ENCODE measurements around the gene UGT1A9. TPM values are rescaled to one million over a fixed set of nuclear protein-coding genes. Genes with fewer than 3 reads are reported as not detected.

UGT1A9 gene
- total and polyA plus RNA-seq, 7 donors: not detected

- 72 to 84% (median 74%) methylated on average over 17 of the region's 17 CpGs for WGBS, 3 donors
- no peaks in the 10 kb centered on the region for H3K9me3 ChIP-seq
- no peak overlapping the region for H3K27ac ChIP-seq
- no peak for TF ChIP-seq CTCF (IDR thresholded peaks at IDR 0.05)
- H3K27me3 ChIP-seq (ENCODE audit: insufficient read depth in 3 of 3, low read length in 2 of 3): peaks cover 0 to 4% (median 0%) of the 10 kb centered on the region in 3 donors
- DNase-seq: no peak
- H3K4me1 ChIP-seq: no peaks in the 10 kb centered on the region
- ATAC-seq: no peak
- no peak overlapping the region for H3K4me3 ChIP-seq
- intact Hi-C loops (cut with DNase I): no loop called here
- H3K36me3 ChIP-seq (ENCODE audit: insufficient read depth in 1 of 2, low read depth in 1 of 2): no peaks in the 10 kb centered on the region
These were observed 147.2 kb downstream of the UGT1A9 start for GRCh38 chr2:233818639-233819621.

- TF ChIP-seq CTCF (IDR thresholded peaks at IDR 0.05): no peak
- ATAC-seq: no peak
- DNase-seq: no peak
- no peak overlapping the region for H3K4me3 ChIP-seq
- H3K36me3 ChIP-seq (ENCODE audit: insufficient read depth in 1 of 2, low read depth in 1 of 2): no peaks in the 10 kb centered on the region
- no peaks in the 10 kb centered on the region for H3K9me3 ChIP-seq
- H3K27me3 ChIP-seq (ENCODE audit: insufficient read depth in 3 of 3, low read length in 2 of 3): peaks cover 0 to 4% (median 0%) of the 10 kb centered on the region in 3 donors
- intact Hi-C loops (cut with DNase I): no loop called here
- H3K4me1 ChIP-seq: no peaks in the 10 kb centered on the region
- WGBS, 3 donors: 64 to 75% (median 73%) methylated on average over 16 to 18 of the region's 18 CpGs
- no peak overlapping the region for H3K27ac ChIP-seq
These were observed 148.4 kb downstream of the UGT1A9 start for GRCh38 chr2:233819884-233820773.

- intact Hi-C loops (cut with DNase I): no loop called here
- Histone ChIP-seq H3K4me1 (no peaks in the 10 kb centered on the region), H3K4me3 (no peak overlapping the region), H3K27ac (no peak overlapping the region), H3K27me3 (ENCODE audit: insufficient read depth in 3 of 3, low read length in 2 of 3) (peaks cover 0 to 4% (median 0%) of the 10 kb centered on the region in 3 donors), H3K36me3 (ENCODE audit: insufficient read depth in 1 of 2, low read depth in 1 of 2) (no peaks in the 10 kb centered on the region), H3K9me3 (no peaks in the 10 kb centered on the region)
- no peak for TF ChIP-seq CTCF (IDR thresholded peaks at IDR 0.05)
- DNase-seq (no peak), ATAC-seq (no peak)
- WGBS, 3 donors: 64 to 76% (median 69%) methylated on average over 6 of the region's 6 CpGs
These were observed 149.0 kb downstream of the UGT1A9 start for GRCh38 chr2:233820774-233821105.

GRCh38 chr2:233821196-233821595 lies 149.5 kb downstream of the UGT1A9 start:
- no peak overlapping the region for H3K4me3 ChIP-seq
- H3K27me3 ChIP-seq (ENCODE audit: insufficient read depth in 3 of 3, low read length in 2 of 3): peaks cover 0 to 4% (median 0%) of the 10 kb centered on the region in 3 donors
- H3K27ac ChIP-seq: no peak overlapping the region
- DNase-seq (no peak), ATAC-seq (no peak)
- WGBS, 3 donors: 80 to 90% (median 84%) methylated on average over 3 of the region's 3 CpGs
- H3K9me3 ChIP-seq: no peaks in the 10 kb centered on the region
- no peak for TF ChIP-seq CTCF (IDR thresholded peaks at IDR 0.05)
- intact Hi-C loops (cut with DNase I): no loop called here
- no peaks in the 10 kb centered on the region for H3K4me1 ChIP-seq
- no peaks in the 10 kb centered on the region for H3K36me3 ChIP-seq (ENCODE audit: insufficient read depth in 1 of 2, low read depth in 1 of 2)
